Endothelial cell of umbilical vein (primary cell): ENCODE results near the gene TTC21B. TPM values are rescaled to one million over a fixed set of nuclear protein-coding genes. Genes with fewer than 3 reads are reported as not detected.
A peak's percentile ranks its signal among the peaks of the same experiment; 100 is the strongest.

Experiments
- BruUV-seq: library from RNA; stranded (reverse); fragments of 400-500 nt; replicated peaks from 2 replicates; lab custom pipeline; 2021; lab: Mats Ljungman, UMichigan
- CTCF ChIA-PET: fragments of 300-600, 350-600 bp; sonication (Branson Sonifier 250); formaldehyde crosslinking; loops from one replicate; lab custom pipeline; 2021; ENCODE audit warnings: antibody characterized with exemption, inconsistent platforms; lab: Charles Lee
- POLR2A ChIA-PET: fragments of 300-600, 350-600 bp; sonication (Branson Sonifier 250); formaldehyde crosslinking; loops from one replicate; lab custom pipeline; 2021; ENCODE audit warnings: antibody characterized with exemption, inconsistent platforms; lab: Charles Lee
- DNase-seq: peaks from one replicate; pipeline ENCODE4 v3.0.0-alpha.2; 2011; ENCODE audit warnings: low read depth, low spot score
- FAIRE-seq: peaks from 2 replicates; lab custom pipeline; 2011; peaks lifted over from hg19 to GRCh38; lab: Jason Lieb, UNC
- H2AFZ ChIP-seq: 2 replicates; pipeline ENCODE4 v1.6.0; 2012; ENCODE audit warnings: low read depth, low read length, control low read depth, inconsistent platforms
- H3K27ac ChIP-seq: 2 replicates; pipeline ENCODE4 v1.5.1; 2011; ENCODE audit warnings: low read depth, mild to moderate bottlenecking, control low read depth, low read length, moderate library complexity; ENCODE audit not compliant: insufficient read depth
- H3K27me3 ChIP-seq, 2 experiments: 2 replicates each; pipeline versions ENCODE4 v1.6.0 to v1.6.1; 2011; ENCODE audit warnings: low read length in 2 of 2, mixed read lengths in 1 of 2; ENCODE audit not compliant: control insufficient read depth in 2 of 2, insufficient read depth in 2 of 2
- H3K36me3 ChIP-seq, 2 experiments: 2 replicates in 1 of 2; 3 replicates in 1 of 2; pipeline ENCODE4 v1.5.1; 2011; ENCODE audit warnings: low read length in 2 of 2, mild to moderate bottlenecking in 1 of 2, moderate library complexity in 1 of 2; ENCODE audit not compliant: control insufficient read depth in 2 of 2, insufficient read depth in 2 of 2; ENCODE audit errors: extremely low read depth in 1 of 2
- H3K4me1 ChIP-seq: 3 replicates; pipeline ENCODE4 v1.5.1; 2011; ENCODE audit warnings: mild to moderate bottlenecking, low read length; ENCODE audit not compliant: control insufficient read depth, insufficient read depth; ENCODE audit errors: extremely low read depth
- H3K4me2 ChIP-seq: 2 replicates; pipeline ENCODE4 v1.6.1; 2011; ENCODE audit warnings: low read length, control low read depth, mixed read lengths; ENCODE audit not compliant: insufficient read depth
- H3K4me3 ChIP-seq, 3 experiments: fragments of 200-600 bp in 1 of 3; sonication (generic), shearing (Covaris generic) in 1 of 3; replicated peaks in 1 of 3; 2 replicates each; pipeline ENCODE4 v1.5.1; 2011 to 2016; ENCODE audit warnings: control low read depth in 3 of 3, low read length in 3 of 3, mild to moderate bottlenecking in 2 of 3, inconsistent platforms in 1 of 3, low read depth in 1 of 3, moderate library complexity in 1 of 3; ENCODE audit not compliant: insufficient read depth in 1 of 3
- H3K79me2 ChIP-seq: 2 replicates; pipeline ENCODE4 v1.6.0; 2012; ENCODE audit warnings: low read length, inconsistent platforms; ENCODE audit not compliant: control insufficient read depth, insufficient read depth
- H3K9ac ChIP-seq: replicated peaks from 2 replicates; pipeline ENCODE3; 2011; ENCODE audit warnings: low read length, control low read depth; ENCODE audit not compliant: insufficient read depth; ENCODE audit errors: extremely low read depth
- H3K9me1 ChIP-seq: replicated peaks from 3 replicates; pipeline ENCODE4 v1.6.0; 2011; ENCODE audit warnings: mild to moderate bottlenecking, low read length; ENCODE audit not compliant: control insufficient read depth, insufficient read depth; ENCODE audit errors: extremely low read depth
- H3K9me3 ChIP-seq: replicated peaks from 2 replicates; pipeline ENCODE4 v1.5.1; 2012; ENCODE audit warnings: low read length, inconsistent platforms; ENCODE audit not compliant: control insufficient read depth, insufficient read depth
- H4K20me1 ChIP-seq: replicated peaks from 2 replicates; pipeline ENCODE3; 2011; ENCODE audit warnings: mild to moderate bottlenecking, low read length; ENCODE audit not compliant: control insufficient read depth, insufficient read depth; ENCODE audit errors: extremely low read depth
- EZH2 ChIP-seq: IDR thresholded peaks from 2 replicates; pipeline ENCODE4 v1.6.1; 2012; ENCODE audit warnings: borderline replicate concordance, low read depth, mild to moderate bottlenecking, moderate library complexity, low read length, inconsistent platforms; ENCODE audit not compliant: severe bottlenecking
- JUN ChIP-seq: IDR thresholded peaks from 2 replicates; pipeline ENCODE4 v1.6.1; 2011; ENCODE audit warnings: borderline replicate concordance, low read depth; ENCODE audit not compliant: insufficient read length, insufficient read depth
- POLR2A ChIP-seq: IDR thresholded peaks from 2 replicates; pipeline ENCODE4 v1.6.1; 2012; ENCODE audit warnings: low read depth, mild to moderate bottlenecking, control low read depth, low read length
- dilution Hi-C: fragments of 300-500 bp; cut with MboI; formaldehyde crosslinking; loops from one replicate; pipeline ENCODE4 v1.15.0; 2019; ENCODE audit warnings: low sequenced_read_pairs; ENCODE audit not compliant: extremely low pct_ligation_motif_present
- intact Hi-C: fragments of 100-400 bp; cut with micrococcal nuclease; formaldehyde crosslinking; loops from one replicate; pipeline ENCODE4 v1.10.0; 2022
- polyA plus RNA-seq, 4 experiments: library from polyadenylated mRNA; depleted of rRNA in 3 of 4; stranded (reverse) in 3 of 4; unstranded in 1 of 4; fragments of >200 nt; gene quantifications; 2 replicates each; pipeline versions ENCODE4 v1.2.1 to v1.2.3, GENCODE V29; 2011 to 2012; ENCODE audit warnings: missing spikeins in 1 of 4
- total RNA-seq: library from RNA; stranded (reverse); gene quantifications from 2 replicates; pipeline ENCODE4 v1.2.3, GENCODE V29; 2021

TTC21B gene
- total and polyA plus RNA-seq, 2 donors (not counting 3 experiments of a cell fraction or from before 2014, with no cell fraction given) = 8.0 to 21.9 TPM

- Histone ChIP-seq H3K27ac (no peak overlapping the region), H3K36me3 (peaks cover 0 to 2% of the 10 kb centered on the region in 2 experiments), H3K9me1 (no peaks in the 10 kb centered on the region), H3K4me3 (no peak overlapping the region), H4K20me1 (no peaks in the 10 kb centered on the region), H3K79me2 (no peaks in the 10 kb centered on the region), H3K9ac (no peak overlapping the region), H3K27me3 (no peaks in the 10 kb centered on the region), H3K9me3 (no peaks in the 10 kb centered on the region), H2AFZ (no peak overlapping the region), H3K4me1 (peaks cover 7% of the 10 kb centered on the region), H3K4me2 (no peak overlapping the region)
- POLR2A ChIA-PET = no interaction called here
- FAIRE-seq = no peak
- no peak for DNase-seq
- intact Hi-C loops = loop anchor here (10.0 kb wide), 1 partner anchor 247 kb away; the partner anchor contains the start of gene SCN1A
- no TSS peak for BruUV-seq
- dilution Hi-C loops = no loop called here
- CTCF ChIA-PET = interaction anchor here (0.8 kb wide), 1 partner anchor 250 kb away, joined by 3 read pairs; the partner anchor contains the start of gene SCN1A
- no peak for TF ChIP-seq EZH2
- TF ChIP-seq JUN = no peak
These were observed 75.7 kb downstream of the TTC21B start for GRCh38 chr2:165877565-165878550.

GRCh38 chr2:165876712-165877111 lies 76.9 kb downstream of the TTC21B start:
- no TSS peak for BruUV-seq
- peak; percentile 17 for DNase-seq
- POLR2A ChIA-PET = no interaction called here
- intact Hi-C loops = loop anchor here (10.0 kb wide), 1 partner anchor 248 kb away; the partner anchor contains the start of gene SCN1A
- Histone ChIP-seq H3K4me1 (peaks cover 7% of the 10 kb centered on the region), H3K27ac (no peak overlapping the region), H3K4me2 (no peak overlapping the region), H3K9ac (no peak overlapping the region), H3K79me2 (no peaks in the 10 kb centered on the region), H3K9me1 (no peaks in the 10 kb centered on the region), H4K20me1 (no peaks in the 10 kb centered on the region), H3K4me3 (no peak overlapping the region), H2AFZ (no peak overlapping the region), H3K9me3 (no peaks in the 10 kb centered on the region), H3K27me3 (no peaks in the 10 kb centered on the region), H3K36me3 (no peaks in the 10 kb centered on the region)
- peak; percentile 53 for FAIRE-seq
- TF ChIP-seq POLR2A = no peak
- no peak for TF ChIP-seq EZH2
- TF ChIP-seq JUN = peak; percentile 13
- CTCF ChIA-PET = interaction anchor here (1.4 kb wide), 1 partner anchor 637 kb away, joined by 3 read pairs; the partner anchor contains the start of gene SCN2A
- dilution Hi-C loops = no loop called here
